Measurements from ENCODE around the gene VDR.

GRCh38 chr12:47817272-47818006 lies 87.4 kb downstream of the VDR start:
- TF ChIP-seq, protein P1, sequence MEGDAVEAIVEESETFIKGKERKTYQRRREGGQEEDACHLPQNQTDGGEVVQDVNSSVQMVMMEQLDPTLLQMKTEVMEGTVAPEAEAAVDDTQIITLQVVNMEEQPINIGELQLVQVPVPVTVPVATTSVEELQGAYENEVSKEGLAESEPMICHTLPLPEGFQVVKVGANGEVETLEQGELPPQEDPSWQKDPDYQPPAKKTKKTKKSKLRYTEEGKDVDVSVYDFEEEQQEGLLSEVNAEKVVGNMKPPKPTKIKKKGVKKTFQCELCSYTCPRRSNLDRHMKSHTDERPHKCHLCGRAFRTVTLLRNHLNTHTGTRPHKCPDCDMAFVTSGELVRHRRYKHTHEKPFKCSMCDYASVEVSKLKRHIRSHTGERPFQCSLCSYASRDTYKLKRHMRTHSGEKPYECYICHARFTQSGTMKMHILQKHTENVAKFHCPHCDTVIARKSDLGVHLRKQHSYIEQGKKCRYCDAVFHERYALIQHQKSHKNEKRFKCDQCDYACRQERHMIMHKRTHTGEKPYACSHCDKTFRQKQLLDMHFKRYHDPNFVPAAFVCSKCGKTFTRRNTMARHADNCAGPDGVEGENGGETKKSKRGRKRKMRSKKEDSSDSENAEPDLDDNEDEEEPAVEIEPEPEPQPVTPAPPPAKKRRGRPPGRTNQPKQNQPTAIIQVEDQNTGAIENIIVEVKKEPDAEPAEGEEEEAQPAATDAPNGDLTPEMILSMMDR (conservative IDR thresholded peaks at IDR 0.05 in 1 of 2, IDR thresholded peaks at IDR 0.05 in 1 of 2; ENCODE audit: low read depth in 1 of 2, low read length in 2 of 2) = peak; percentile 34 to 44
- TF ChIP-seq EZH2 (IDR thresholded peaks at IDR 0.05; ENCODE audit: low read length, missing control alignments) = no peak
